Measurements from ENCODE around the gene ZDHHC18.

DNA sequence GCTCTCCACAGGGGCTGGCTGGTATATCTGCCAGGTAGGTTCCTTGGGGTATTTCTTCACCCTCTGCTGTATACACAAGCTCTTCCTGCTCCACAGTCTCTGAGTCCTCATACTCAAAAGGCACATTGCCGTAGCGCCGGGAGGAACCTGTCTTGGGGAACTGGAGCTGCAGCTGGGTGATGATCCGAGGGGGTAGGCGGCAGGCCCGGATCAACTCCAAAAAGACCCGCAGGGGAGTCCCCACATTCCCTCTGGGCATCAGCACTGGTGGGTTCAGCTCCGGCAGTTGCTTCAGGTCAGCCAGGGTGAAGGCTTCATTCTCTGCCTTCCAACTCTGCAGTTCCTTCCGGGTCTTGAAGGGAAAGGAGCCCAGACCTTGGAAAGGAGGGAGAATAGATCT, 70.9 kb downstream of the ZDHHC18 start:
- TF ChIP-seq, protein P1, sequence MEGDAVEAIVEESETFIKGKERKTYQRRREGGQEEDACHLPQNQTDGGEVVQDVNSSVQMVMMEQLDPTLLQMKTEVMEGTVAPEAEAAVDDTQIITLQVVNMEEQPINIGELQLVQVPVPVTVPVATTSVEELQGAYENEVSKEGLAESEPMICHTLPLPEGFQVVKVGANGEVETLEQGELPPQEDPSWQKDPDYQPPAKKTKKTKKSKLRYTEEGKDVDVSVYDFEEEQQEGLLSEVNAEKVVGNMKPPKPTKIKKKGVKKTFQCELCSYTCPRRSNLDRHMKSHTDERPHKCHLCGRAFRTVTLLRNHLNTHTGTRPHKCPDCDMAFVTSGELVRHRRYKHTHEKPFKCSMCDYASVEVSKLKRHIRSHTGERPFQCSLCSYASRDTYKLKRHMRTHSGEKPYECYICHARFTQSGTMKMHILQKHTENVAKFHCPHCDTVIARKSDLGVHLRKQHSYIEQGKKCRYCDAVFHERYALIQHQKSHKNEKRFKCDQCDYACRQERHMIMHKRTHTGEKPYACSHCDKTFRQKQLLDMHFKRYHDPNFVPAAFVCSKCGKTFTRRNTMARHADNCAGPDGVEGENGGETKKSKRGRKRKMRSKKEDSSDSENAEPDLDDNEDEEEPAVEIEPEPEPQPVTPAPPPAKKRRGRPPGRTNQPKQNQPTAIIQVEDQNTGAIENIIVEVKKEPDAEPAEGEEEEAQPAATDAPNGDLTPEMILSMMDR (IDR thresholded peaks at IDR 0.05): no peak
- no peak for TF ChIP-seq ZFX (IDR thresholded peaks at IDR 0.05; ENCODE audit: borderline replicate concordance)
